GM19238 (cell line): ENCODE data around the gene STYX.
A peak's percentile ranks its signal among the peaks of the same experiment; 100 is the strongest.

Experiments
- DNase-seq: peaks from one replicate; pipeline ENCODE4 v3.0.0; 2011; ENCODE audit warnings: low spot score; ENCODE audit not compliant: insufficient read length

The STYX gene

DNA sequence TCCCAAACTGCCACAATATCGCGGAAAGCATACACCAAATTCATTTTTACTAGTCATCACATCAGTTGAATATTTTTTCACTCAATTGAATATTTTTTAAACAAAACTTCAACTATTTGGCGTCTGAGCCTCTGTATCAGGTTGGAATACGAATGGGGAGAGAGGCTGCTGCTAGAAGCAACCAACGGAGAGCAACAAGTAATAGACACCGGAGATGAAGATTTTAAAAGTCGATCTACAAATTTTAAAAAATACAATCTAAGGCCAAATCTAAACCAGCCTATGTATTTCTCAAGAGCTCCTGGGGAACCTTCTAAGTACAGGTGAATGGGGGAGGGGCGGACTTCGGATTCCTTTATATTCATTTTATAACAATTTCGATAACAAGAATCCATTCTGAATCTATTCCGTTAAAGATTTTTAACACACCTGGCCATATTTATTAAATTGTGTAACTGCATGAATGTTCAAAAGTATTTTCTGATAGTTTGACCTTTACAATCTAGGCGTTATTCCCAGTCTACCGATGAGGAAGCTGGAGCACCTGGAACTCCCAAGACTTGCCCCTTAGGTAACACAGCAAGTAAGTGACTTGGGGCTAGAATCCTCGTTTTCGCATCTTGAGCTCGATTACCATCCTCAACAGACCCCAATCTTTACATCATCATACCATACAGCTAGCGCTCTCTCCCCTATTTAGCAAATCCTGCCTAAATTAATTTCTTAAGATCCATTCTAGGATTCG is 60.2 kb downstream of the STYX start:
- no peak for DNase-seq

DNA sequence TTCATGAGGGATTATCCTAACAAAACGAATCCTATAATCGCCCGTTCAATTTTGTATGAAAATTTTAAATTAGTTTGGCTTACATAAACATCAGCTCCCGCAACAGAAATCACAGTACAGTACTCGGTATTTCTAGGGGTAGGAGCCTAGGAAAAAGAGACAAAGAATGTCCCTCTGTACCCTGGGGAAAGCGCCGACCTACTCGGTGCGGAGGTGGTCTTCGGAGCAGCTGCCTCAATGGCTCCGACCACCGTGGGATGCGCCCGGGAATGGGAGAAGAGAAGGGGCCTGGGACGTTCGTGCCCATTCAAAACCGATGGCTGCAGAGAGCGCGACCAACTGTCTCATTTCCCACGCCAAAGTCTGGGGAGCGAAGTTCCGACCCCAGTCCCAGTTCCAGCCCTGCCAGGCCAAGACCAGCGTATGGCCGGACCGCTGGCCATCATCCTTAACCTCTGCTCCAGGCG is 60.8 kb downstream of the STYX start:
- peak; percentile 5 for DNase-seq

- DNase-seq: peak; percentile 83
These were observed 61.5 kb downstream of the STYX start, which contains the start of gene GNPNAT1 for GRCh38 chr14:52791223-52792096. TSS of gene GNPNAT1 (minus strand) at chr14:52791607. CDS start at chr14:52784650, 6,957 bp downstream.

DNA sequence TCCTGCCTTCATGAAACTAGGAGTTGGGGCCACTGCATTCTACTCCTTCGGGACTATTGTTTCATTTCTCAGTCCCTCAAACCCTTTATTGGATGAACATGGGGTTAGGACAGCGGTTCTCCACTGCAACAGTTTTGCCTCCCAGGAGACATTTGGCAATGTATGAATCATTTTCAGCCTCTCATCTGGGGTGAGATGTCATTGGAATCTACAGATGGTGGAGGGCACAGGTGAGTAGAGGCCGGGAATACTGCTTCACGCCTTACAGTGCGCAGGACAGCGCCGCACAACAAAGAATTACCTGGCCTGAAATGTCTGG is 62.1 kb downstream of the STYX start:
- no peak for DNase-seq

GRCh38 chr14:52793061-52793460 is 63.1 kb downstream of the STYX start:
- DNase-seq: no peak

- no peak for DNase-seq
These were observed 67.7 kb downstream of the STYX start for GRCh38 chr14:52797653-52798052.

DNA sequence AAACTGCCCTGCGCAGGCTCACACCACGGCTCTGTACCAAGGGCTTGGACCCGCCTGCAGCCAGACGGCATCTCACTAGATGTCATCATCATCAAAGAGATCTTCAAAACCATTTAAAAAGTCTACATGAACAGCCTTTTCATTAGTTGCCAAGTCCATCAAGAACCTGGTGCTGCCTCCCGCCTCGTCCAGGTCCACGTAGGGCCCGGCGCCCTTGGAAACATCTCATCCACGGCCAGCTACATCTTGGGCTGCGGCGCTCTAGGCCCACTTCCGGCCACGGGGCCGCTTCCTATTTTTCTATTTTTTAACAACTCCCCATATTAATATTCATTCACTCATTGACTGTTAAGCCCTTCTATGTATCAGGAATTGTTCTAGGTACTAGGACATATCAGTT is 68.9 kb downstream of the STYX start:
- no peak for DNase-seq

GRCh38 chr14:52801014-52801712 is 71.2 kb downstream of the STYX start:
- no peak for DNase-seq

DNA sequence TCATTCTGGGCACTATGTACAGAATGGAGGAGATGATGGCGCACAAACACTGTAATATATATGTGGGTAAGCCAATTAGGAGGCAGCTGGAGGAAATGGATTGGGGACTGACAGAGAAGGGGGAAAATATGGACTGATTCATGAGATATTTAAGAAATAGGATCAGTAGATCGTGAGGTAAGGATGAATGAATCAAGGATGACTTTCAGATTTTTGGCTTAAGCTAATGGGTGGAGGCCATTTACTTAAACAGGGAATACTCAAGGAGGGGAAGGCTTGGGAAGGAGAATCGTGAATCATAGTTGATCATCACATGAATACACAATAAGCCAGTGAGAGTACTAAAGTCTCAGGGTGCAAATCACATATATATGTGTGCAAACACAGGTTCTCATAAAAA is 72.6 kb downstream of the STYX start:
- no peak for DNase-seq

DNA sequence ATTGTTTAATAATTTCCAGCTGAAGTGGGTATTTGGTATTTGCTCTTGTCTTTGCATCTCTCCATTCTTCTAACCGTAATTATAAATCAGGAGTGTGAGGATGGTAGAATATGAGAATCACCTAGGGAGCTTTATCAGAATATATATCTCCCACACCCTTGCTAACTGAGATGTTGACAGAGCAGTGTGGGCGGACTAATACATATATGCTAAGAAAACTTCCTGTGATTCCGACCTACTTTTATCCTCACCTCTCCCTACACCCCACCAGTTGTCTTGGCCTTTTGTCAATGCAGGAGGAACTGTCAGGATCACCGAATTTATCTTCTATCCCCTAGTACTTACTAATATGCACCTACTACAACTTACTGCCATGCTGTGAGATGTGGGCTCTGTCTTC is 76.1 kb downstream of the STYX start:
- no peak for DNase-seq

DNA sequence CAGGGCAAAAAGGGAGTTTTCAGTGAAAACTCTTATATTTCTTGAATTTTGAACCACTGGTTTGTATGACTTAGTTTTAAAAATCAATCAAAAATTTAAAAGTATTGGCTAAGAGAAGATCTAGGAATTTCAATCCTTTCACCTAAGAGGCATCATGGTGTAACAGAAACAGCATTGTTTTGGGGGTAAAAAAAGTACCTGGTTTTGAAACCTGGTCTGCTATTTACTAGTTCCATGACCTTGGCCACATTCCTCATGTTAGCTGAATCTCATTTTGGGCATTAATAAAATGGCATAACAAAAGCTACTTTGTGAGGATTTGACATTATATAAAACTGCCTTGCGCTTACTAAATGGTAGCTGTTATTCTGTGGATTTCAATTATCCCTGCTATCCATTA is 78.1 kb downstream of the STYX start:
- DNase-seq: no peak

DNA sequence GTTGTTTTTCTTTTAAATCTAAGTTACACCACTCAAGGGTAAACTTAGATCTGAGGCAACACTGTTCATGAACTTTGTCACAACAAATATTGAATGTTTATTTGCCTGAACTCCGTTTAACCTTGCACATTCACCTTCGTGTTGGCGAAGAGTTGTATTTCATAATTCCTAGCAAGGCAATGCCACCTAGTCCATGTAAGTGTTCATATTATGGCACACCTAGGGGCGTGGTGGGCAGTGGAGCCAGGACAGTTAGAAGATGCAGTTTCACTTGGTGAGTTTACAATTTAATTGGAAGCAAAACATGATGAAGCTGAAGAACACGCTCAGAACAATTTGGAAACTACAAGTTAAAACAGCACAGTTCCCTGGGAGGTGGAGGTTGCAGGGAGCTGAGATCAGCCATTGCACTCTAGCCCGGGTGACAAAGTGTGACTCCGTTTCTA is 91.9 kb downstream of the STYX start:
- DNase-seq: no peak

GRCh38 chr14:52824462-52824861 is 94.5 kb downstream of the STYX start:
- DNase-seq: no peak
